HEK293 (cell line): ENCODE results near the gene UBE3C.

ENCODE experiments used
- CTCF ChIA-PET: fragments of 350-600 bp; formaldehyde crosslinking; extraction: SDS; loops from one replicate; lab custom pipeline; 2021; ENCODE audit warnings: antibody characterized with exemption; lab: Yijun Ruan, JAX
- POLR2A ChIA-PET: fragments of 300-600 bp; formaldehyde crosslinking; extraction: SDS; loops from one replicate; lab custom pipeline; 2020; ENCODE audit warnings: antibody characterized with exemption, inconsistent platforms; lab: Yijun Ruan, JAX
- H3K27ac ChIP-seq: fragments of 200-500 bp; sonication (Bioruptor generic); 2 replicates; pipeline ENCODE4 v1.5.1; 2014; ENCODE audit warnings: low read depth, low read length, control low read depth, inconsistent platforms; ENCODE audit errors: extremely low read depth
- H3K36me3 ChIP-seq, 2 experiments: fragments of 200-500 bp in 1 of 2; sonication (Bioruptor generic) in 1 of 2; 1 replicate in 1 of 2; 2 replicates in 1 of 2; pipeline ENCODE4 v1.5.1; 2014 to 2017; ENCODE audit warnings: inconsistent platforms in 2 of 2, low read length in 2 of 2; ENCODE audit not compliant: control insufficient read depth in 2 of 2, insufficient read depth in 1 of 2
- H3K4me1 ChIP-seq: fragments of 200-500 bp; sonication (Bioruptor generic); 2 replicates; pipeline ENCODE4 v1.5.1; 2014; ENCODE audit warnings: mild to moderate bottlenecking, low read length, inconsistent platforms; ENCODE audit not compliant: control insufficient read depth, insufficient read depth
- H3K4me3 ChIP-seq: 2 replicates; pipeline ENCODE4 v1.5.1; 2011; ENCODE audit warnings: low read depth, mild to moderate bottlenecking, control low read depth, low read length, moderate library complexity
- H3K9me3 ChIP-seq: fragments of 200-500 bp; sonication (Bioruptor generic); 2 replicates; pipeline ENCODE4 v1.5.1; 2014; ENCODE audit warnings: low read depth, low read length, inconsistent platforms; ENCODE audit not compliant: control insufficient read depth, insufficient read depth
- ATF2 ChIP-seq: fragments of 450-650 bp; formaldehyde crosslinking; IDR thresholded peaks from 2 replicates; pipeline ENCODE4 v1.5.1; 2016; ENCODE audit warnings: missing biosample characterization, missing genetic modification characterization, low read depth
- ELK4 ChIP-seq: IDR thresholded peaks from 2 replicates; pipeline ENCODE4 v1.6.1; 2011; ENCODE audit warnings: mild to moderate bottlenecking, low read depth, low read length, borderline replicate concordance
- GFI1B ChIP-seq: fragments of 450-650 bp; formaldehyde crosslinking; IDR thresholded peaks from 2 replicates; pipeline ENCODE4 v1.5.1; 2016; ENCODE audit warnings: missing biosample characterization, missing genetic modification characterization
- KLF8 ChIP-seq: fragments of 450-650 bp; formaldehyde crosslinking; IDR thresholded peaks from 2 replicates; pipeline ENCODE4 v1.5.1; 2016; ENCODE audit warnings: missing biosample characterization, missing genetic modification characterization
- MEIS1 ChIP-seq: sonication (generic); formaldehyde crosslinking; IDR thresholded peaks from 2 replicates; pipeline ENCODE4 v1.8.1; 2022; ENCODE audit warnings: missing genetic modification reagents, mild to moderate bottlenecking, borderline replicate concordance
- ZBTB48 ChIP-seq: fragments of 450-650 bp; formaldehyde crosslinking; IDR thresholded peaks from 2 replicates; pipeline ENCODE4 v1.5.1; 2016; ENCODE audit warnings: missing biosample characterization, missing genetic modification characterization
- ZNF112 ChIP-seq: fragments of 450-650 bp; formaldehyde crosslinking; IDR thresholded peaks from 2 replicates; pipeline ENCODE4 v1.5.0; 2017; ENCODE audit warnings: missing biosample characterization, missing genetic modification characterization
- ZNF140 ChIP-seq: fragments of 450-650 bp; formaldehyde crosslinking; IDR thresholded peaks from 2 replicates; pipeline ENCODE4 v1.5.1; 2016; ENCODE audit warnings: missing biosample characterization, missing genetic modification characterization
- ZNF23 ChIP-seq: fragments of 450-650 bp; formaldehyde crosslinking; IDR thresholded peaks from 2 replicates; pipeline ENCODE4 v1.5.1; 2016; ENCODE audit warnings: missing biosample characterization, missing genetic modification characterization, borderline replicate concordance
- ZNF248 ChIP-seq: fragments of 450-650 bp; formaldehyde crosslinking; IDR thresholded peaks from 2 replicates; pipeline ENCODE4 v1.5.1; 2017; ENCODE audit warnings: missing biosample characterization, missing genetic modification characterization
- ZNF398 ChIP-seq: fragments of 450-650 bp; formaldehyde crosslinking; IDR thresholded peaks from 2 replicates; pipeline ENCODE4 v1.5.1; 2017; ENCODE audit warnings: missing biosample characterization, missing genetic modification characterization
- ZNF423 ChIP-seq: fragments of 450-650 bp; formaldehyde crosslinking; IDR thresholded peaks from 2 replicates; pipeline ENCODE4 v1.5.1; 2016; ENCODE audit warnings: missing biosample characterization, missing genetic modification characterization
- ZNF561 ChIP-seq: fragments of 450-650 bp; IDR thresholded peaks from 2 replicates; pipeline ENCODE4 v1.5.1; 2018; ENCODE audit warnings: missing biosample characterization, missing genetic modification characterization, borderline replicate concordance
- ZNF600 ChIP-seq: fragments of 450-650 bp; formaldehyde crosslinking; IDR thresholded peaks from 2 replicates; pipeline ENCODE4 v1.5.1; 2016; ENCODE audit warnings: missing biosample characterization, missing genetic modification characterization
- ZNF670 ChIP-seq: fragments of 450-650 bp; formaldehyde crosslinking; IDR thresholded peaks from 2 replicates; pipeline ENCODE4 v1.5.1; 2016; ENCODE audit warnings: missing biosample characterization, missing genetic modification characterization, low read depth
- ZNF707 ChIP-seq: fragments of 450-650 bp; formaldehyde crosslinking; IDR thresholded peaks from 2 replicates; pipeline ENCODE4 v1.5.1; 2016; ENCODE audit warnings: missing biosample characterization, missing genetic modification characterization
- ZNF785 ChIP-seq: fragments of 450-650 bp; formaldehyde crosslinking; IDR thresholded peaks from 2 replicates; pipeline ENCODE4 v1.5.1; 2016; ENCODE audit warnings: missing biosample characterization, missing genetic modification characterization
- ZSCAN30 ChIP-seq: fragments of 450-650 bp; IDR thresholded peaks from 2 replicates; pipeline ENCODE4 v1.5.1; 2018; ENCODE audit warnings: missing biosample characterization, mild to moderate bottlenecking, missing genetic modification characterization, moderate library complexity
- TF ChIP-seq, protein P1 (sequence below): fragments of 450-650 bp; formaldehyde crosslinking; IDR thresholded peaks from 2 replicates; pipeline ENCODE4 v1.5.1; 2016; ENCODE audit warnings: missing biosample characterization, missing genetic modification characterization
- TF ChIP-seq, protein P2 (sequence below): fragments of 450-650 bp; formaldehyde crosslinking; IDR thresholded peaks from 2 replicates; pipeline ENCODE4 v1.5.0; 2017; ENCODE audit warnings: missing biosample characterization, missing genetic modification characterization, borderline replicate concordance
- TF ChIP-seq, protein P3 (sequence below): fragments of 450-650 bp; IDR thresholded peaks from 2 replicates; pipeline ENCODE4 v1.5.1; 2018; ENCODE audit warnings: missing biosample characterization, missing genetic modification characterization
- TF ChIP-seq, protein P4 (sequence below): fragments of 450-650 bp; formaldehyde crosslinking; IDR thresholded peaks from 2 replicates; pipeline ENCODE4 v1.5.1; 2016; ENCODE audit warnings: missing biosample characterization, missing genetic modification characterization

Gene UBE3C

DNA sequence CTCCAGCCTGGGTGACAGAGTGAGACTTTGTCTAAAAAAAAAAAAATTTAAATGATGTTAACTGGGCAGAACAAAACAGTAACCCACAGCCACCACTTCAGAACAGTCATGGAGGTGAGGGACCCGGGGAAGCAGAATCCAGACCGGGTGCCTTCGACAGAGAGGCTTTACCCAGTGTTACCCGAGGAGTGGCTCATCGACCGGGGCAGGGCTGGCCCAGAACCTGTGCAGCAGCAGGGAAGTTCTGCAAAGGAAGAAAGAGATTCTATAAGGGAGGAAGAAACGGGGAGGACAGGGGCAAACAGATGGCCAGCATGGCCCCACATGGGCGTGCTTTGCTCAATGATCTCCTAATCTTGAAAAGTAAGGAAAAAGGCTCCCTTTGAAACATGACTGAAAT, 26.0 kb upstream of the UBE3C start:
- Histone ChIP-seq H3K9me3 (no peaks in the 10 kb centered on the region), H3K4me1 (no peaks in the 10 kb centered on the region), H3K27ac (no peak overlapping the region), H3K4me3 (no peak overlapping the region), H3K36me3 (no peaks in the 10 kb centered on the region)
- TF ChIP-seq ZNF423 = no peak
- TF ChIP-seq ZNF785 (tag by site-specific recombination) = no peak
- no peak for TF ChIP-seq ZNF398 (tag by site-specific recombination)
- TF ChIP-seq ZNF600 (tag by site-specific recombination) = no peak
- TF ChIP-seq ZNF112 (tag by site-specific recombination) = no peak
- TF ChIP-seq ZSCAN30 = no peak
- TF ChIP-seq GFI1B (tag by site-specific recombination) = no peak
- TF ChIP-seq ZNF23 = no peak
- no peak for TF ChIP-seq ATF2
- TF ChIP-seq, protein P1, sequence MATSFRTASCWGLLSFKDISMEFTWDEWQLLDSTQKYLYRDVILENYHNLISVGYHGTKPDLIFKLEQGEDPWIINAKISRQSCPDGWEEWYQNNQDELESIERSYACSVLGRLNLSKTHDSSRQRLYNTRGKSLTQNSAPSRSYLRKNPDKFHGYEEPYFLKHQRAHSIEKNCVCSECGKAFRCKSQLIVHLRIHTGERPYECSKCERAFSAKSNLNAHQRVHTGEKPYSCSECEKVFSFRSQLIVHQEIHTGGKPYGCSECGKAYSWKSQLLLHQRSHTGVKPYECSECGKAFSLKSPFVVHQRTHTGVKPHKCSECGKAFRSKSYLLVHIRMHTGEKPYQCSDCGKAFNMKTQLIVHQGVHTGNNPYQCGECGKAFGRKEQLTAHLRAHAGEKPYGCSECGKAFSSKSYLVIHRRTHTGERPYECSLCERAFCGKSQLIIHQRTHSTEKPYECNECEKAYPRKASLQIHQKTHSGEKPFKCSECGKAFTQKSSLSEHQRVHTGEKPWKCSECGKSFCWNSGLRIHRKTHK (tag by site-specific recombination) = no peak
- TF ChIP-seq ZNF670 (tag by site-specific recombination) = no peak
- TF ChIP-seq ZNF248 (tag by site-specific recombination) = no peak
- no peak for TF ChIP-seq ZNF561
- TF ChIP-seq ZNF140 (tag by site-specific recombination) = no peak
- ChIA-PET CTCF (interaction anchor here (1.0 kb wide), 1 partner anchor 18 kb away, joined by 3 read pairs; no protein-coding TSS in a partner anchor), POLR2A (no interaction called here)

- no peaks in the 10 kb centered on the region for H3K4me1 ChIP-seq
- no peak overlapping the region for H3K4me3 ChIP-seq
- ChIA-PET POLR2A (interaction anchor here (0.5 kb wide), 1 partner anchor 1513 kb away, joined by 3 read pairs; no protein-coding TSS in a partner anchor), CTCF (no interaction called here)
- no peak overlapping the region for H3K27ac ChIP-seq
- no peaks in the 10 kb centered on the region for H3K9me3 ChIP-seq
- TF ChIP-seq, protein P2, sequence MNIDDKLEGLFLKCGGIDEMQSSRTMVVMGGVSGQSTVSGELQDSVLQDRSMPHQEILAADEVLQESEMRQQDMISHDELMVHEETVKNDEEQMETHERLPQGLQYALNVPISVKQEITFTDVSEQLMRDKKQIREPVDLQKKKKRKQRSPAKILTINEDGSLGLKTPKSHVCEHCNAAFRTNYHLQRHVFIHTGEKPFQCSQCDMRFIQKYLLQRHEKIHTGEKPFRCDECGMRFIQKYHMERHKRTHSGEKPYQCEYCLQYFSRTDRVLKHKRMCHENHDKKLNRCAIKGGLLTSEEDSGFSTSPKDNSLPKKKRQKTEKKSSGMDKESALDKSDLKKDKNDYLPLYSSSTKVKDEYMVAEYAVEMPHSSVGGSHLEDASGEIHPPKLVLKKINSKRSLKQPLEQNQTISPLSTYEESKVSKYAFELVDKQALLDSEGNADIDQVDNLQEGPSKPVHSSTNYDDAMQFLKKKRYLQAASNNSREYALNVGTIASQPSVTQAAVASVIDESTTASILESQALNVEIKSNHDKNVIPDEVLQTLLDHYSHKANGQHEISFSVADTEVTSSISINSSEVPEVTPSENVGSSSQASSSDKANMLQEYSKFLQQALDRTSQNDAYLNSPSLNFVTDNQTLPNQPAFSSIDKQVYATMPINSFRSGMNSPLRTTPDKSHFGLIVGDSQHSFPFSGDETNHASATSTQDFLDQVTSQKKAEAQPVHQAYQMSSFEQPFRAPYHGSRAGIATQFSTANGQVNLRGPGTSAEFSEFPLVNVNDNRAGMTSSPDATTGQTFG (tag by site-specific recombination) = no peak
- no peaks in the 10 kb centered on the region for H3K36me3 ChIP-seq
Observed at GRCh38 chr7:157113607-157114006, 25.1 kb upstream of the UBE3C start.

DNA sequence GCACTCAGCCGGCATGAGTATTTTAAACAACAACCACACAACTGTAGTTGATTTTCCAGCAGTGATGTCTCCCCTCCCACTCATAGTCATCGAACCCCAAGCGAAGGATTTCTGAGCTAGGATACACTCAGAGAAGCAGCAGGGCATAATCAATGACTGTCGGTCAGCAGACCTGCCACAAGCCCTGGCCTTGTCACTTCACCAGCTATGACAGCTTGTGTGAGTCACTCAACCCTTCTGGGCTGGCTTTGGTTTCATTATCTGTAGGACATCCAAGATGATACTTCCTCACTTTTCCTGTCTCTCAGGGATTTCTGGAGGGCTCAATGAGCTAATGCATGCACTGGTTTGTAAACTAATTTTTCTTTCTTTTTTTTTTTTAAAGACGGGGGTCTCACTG, 22.0 kb upstream of the UBE3C start:
- Histone ChIP-seq H3K36me3 (no peaks in the 10 kb centered on the region), H3K27ac (no peak overlapping the region), H3K4me1 (no peaks in the 10 kb centered on the region), H3K9me3 (no peaks in the 10 kb centered on the region), H3K4me3 (no peak overlapping the region)
- ChIA-PET CTCF (no interaction called here), POLR2A (no interaction called here)
- no peak for TF ChIP-seq ZNF707 (tag by site-specific recombination)
- TF ChIP-seq KLF8 (tag by site-specific recombination) = no peak
- TF ChIP-seq, protein P3, sequence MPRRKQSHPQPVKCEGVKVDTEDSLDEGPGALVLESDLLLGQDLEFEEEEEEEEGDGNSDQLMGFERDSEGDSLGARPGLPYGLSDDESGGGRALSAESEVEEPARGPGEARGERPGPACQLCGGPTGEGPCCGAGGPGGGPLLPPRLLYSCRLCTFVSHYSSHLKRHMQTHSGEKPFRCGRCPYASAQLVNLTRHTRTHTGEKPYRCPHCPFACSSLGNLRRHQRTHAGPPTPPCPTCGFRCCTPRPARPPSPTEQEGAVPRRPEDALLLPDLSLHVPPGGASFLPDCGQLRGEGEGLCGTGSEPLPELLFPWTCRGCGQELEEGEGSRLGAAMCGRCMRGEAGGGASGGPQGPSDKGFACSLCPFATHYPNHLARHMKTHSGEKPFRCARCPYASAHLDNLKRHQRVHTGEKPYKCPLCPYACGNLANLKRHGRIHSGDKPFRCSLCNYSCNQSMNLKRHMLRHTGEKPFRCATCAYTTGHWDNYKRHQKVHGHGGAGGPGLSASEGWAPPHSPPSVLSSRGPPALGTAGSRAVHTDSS (tag by site-specific recombination) = no peak
- no peak for TF ChIP-seq MEIS1
- TF ChIP-seq, protein P4, sequence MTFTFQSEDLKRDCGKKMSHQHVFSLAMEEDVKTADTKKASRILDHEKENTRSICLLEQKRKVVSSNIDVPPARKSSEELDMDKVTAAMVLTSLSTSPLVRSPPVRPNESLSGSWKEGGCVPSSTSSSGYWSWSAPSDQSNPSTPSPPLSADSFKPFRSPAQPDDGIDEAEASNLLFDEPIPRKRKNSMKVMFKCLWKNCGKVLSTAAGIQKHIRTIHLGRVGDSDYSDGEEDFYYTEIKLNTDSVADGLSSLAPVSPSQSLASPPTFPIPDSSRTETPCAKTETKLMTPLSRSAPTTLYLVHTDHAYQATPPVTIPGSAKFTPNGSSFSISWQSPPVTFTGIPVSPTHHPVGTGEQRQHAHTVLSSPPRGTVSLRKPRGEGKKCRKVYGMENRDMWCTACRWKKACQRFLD (tag by site-specific recombination) = no peak
- no peak for TF ChIP-seq ZBTB48
- TF ChIP-seq ELK4 = no peak
